Left renal pelvis (tissue), 4 donors: Measurements from ENCODE around the gene HERC4. TPM values are rescaled to one million over a fixed set of nuclear protein-coding genes. Genes with fewer than 3 reads are reported as not detected.
"Not testable (repeated sequence)": the region's sequence is repeated elsewhere in the genome, so short reads cannot be mapped to it uniquely, and the experiment has no call there.

Source experiments
- DNase-seq, 4 donors: peaks; one replicate each; pipeline ENCODE4 v3.0.0-alpha.2; 2013; ENCODE audit warnings: low read depth in 4 of 4, low spot score in 3 of 4
- polyA plus RNA-seq, 4 donors: library from polyadenylated mRNA; unstranded; fragments of 120-200 nt; gene quantifications; one replicate each; pipeline ENCODE4 v1.2.1, GENCODE V29; 2013; ENCODE audit not compliant: insufficient read length in 4 of 4

The HERC4 gene
- polyA plus RNA-seq, 4 donors, result 37.6 to 56.7 (median 50.8) TPM

DNA sequence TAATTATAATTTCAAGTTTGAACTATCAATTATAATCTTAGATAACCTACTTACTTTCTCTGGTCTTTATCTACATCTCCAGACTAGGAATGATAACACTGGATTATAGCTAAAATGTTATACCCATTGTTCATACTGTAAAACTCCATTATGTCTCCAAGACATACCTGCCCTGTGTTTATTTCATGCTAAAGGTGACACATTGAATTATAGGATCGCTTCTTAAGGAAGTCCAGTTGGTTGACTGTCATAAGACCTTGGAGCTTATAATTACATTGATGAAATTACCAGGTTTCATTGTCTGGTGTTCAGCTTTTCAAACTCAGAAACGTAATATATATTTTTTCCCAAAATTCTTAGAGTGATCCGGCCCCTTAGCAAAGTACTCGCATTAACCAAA lies 15.5 kb upstream of the HERC4 start:
- no peak for DNase-seq

DNA sequence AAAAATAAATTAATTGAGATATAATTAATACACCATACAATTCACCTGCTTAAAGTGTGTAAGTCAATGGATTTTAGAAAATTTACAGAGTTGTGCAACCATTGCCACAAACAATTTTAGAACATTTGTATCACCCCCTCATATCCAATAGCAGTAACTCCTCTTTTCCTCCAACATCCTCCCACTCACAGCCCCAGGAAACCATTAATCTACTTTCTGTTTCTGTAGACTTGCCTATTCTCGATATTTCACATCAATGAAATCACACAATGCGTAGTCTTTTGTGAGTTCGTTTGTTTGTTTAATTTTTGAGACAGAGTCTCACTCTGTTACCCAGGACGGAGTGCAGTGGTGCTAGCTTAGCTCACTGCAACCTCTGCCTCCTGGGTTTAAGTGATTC lies 13.7 kb upstream of the HERC4 start:
- DNase-seq, result no peak

DNA sequence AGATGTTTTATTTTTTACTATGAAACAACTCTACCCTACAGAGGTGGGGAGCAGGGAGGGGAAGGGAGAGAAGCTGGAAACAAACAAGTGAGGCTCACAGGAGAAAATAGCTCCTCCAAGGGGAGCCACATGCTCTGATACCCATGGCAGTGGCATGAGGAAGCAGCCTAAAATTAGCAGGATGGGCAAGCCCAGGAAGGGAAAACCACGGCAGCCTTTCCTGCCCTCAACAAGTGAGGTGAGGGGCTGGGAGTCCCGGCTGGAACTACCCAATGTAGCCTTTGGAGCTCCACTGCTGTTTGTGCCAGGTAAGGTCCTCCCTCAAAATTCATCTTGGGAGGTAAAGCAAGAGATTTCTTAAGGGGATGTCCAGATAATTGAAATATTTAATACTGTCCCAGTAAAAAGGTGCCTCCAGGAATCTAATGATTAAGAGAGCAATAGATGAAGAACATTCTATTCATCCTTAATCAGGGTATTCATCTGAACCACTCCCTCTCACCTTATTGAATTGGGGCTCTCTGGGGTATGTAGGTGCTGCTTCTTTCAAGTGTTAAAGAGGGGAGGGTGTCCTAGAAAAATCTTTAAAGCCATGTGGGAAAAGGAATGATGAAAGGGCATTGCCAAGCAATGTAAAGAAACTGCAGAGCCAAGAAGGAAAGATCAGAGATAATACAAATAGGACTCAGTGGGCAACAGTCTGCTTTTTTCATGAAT lies 12.8 kb upstream of the HERC4 start:
- DNase-seq, result no peak

DNA sequence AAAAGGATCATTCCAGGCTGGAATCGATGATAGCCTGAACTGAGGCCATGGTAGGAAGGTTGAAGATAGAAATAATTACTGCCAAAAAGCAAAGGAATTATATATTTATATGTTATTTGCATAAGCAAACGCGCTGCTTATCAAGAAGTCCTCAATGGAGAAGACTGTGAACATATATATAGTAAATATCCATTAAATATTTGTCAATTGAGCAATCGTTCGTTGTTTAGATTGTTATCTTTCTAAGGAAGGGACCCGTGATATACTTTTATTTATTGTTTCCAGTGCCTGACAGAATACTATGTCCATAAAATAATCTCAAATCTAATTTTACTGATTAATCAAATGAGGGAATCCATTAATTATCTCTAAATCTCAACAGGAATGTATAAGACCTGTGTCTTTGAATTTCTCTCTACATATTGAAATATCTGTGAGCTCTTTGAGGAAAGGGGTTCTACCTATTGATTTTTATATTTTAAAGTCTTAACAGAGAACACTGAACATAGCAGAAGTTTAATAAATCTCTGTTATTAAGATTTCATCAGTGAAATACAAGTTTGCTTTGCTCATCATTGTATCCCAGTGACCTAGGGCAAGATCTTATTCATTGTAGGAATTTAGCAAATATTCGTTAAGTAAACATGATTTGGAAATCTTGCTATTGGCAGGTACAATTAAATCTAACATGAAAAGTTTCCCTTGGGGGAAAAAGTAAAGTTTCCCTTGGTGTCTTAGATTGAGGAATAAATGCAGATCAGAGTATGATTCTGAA lies 12.0 kb upstream of the HERC4 start:
- DNase-seq, result no peak

DNA sequence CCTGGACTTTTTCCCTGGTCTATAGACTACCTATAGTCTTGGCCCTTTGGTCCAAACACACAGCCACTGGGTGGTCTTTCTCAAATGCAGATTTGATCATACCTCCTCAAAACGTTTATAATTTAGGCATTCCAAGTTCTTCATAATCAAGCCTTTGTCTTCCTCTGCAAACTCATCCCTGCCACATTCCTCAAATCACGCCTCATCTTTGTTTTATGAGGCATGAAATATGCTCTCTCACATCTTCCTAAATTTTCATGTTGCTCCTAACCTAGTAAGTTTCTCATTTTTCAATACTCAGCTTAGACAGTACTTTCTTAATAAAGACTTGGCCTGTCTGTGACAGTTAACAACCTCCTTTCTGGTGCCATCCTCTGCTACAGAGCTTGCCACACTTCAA lies 10.9 kb upstream of the HERC4 start:
- DNase-seq, result no peak

DNA sequence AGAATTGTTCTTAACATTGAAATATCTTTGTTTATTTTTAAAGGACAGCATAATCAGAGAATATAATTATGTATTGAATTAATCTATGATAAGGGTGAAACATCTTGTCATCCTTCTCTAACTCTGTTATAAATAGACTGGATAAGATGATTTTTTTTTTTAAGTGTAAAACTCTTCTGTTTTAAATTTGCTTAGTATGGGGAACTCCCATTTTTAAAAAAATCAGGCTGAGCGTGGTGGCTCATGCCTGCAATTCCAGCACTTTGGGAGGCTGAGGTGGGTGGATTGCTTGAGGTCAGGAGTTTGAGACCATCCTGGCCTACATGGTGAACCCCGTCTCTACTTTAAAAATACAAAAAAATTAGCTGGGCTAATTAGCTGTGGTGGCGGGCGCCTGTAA lies 9.4 kb upstream of the HERC4 start:
- no peak for DNase-seq

DNA sequence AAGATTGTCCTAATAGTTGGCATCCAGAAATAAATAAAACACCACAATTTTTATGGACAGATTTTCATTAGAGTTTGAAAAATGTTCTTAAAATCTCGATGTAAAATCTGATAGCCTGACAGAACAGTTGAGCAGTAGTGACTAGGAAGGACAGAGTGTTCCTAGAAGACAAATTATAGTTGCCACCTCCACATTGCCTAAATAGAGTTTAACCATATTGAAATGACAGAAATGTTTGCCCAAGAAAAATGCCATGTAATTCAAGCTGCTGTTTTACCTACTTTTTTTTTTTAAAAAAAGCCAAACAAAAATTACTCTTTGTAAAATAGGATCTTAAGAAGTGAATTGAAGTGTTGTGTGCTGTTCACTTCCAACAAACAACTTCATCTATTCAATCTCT lies 8.9 kb upstream of the HERC4 start:
- no peak for DNase-seq

DNA sequence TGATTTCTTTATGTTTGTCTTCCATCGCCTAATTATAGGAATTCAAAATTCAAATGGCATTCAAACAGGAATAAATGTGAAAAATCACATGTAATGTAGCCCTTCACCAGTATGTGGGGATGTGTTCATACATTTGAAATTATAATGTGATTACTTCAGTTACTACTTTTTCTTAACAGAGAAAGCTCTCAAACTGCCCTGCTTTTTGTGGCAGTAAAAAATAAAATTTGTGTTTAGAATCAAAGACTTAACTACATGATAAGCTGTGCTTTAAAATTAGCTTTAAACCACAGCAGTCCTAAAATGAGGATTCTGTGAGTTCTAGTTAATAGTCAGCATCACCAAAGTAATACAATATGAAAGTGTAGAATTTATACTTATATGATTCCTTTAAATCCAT lies 7.8 kb upstream of the HERC4 start:
- no peak for DNase-seq

DNA sequence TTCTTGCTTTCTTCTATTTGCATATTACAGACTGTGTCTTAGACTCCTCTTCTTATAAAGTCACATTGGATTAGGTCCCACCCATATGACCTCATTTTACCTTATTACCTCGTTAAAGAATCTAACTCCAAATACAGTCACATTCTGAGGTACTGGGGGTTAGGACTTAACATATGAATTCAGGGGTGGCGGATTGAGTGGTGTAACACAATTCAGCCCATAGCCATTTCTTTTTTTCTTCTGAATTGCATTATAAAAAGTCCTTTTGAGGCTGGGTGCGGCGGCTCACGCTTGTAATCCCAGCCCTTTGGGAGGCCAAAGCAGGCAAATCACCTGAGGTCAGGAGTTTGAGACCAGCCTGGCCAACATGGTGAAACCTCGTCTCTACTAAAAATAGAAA lies 6.8 kb upstream of the HERC4 start:
- DNase-seq, result no peak

DNA sequence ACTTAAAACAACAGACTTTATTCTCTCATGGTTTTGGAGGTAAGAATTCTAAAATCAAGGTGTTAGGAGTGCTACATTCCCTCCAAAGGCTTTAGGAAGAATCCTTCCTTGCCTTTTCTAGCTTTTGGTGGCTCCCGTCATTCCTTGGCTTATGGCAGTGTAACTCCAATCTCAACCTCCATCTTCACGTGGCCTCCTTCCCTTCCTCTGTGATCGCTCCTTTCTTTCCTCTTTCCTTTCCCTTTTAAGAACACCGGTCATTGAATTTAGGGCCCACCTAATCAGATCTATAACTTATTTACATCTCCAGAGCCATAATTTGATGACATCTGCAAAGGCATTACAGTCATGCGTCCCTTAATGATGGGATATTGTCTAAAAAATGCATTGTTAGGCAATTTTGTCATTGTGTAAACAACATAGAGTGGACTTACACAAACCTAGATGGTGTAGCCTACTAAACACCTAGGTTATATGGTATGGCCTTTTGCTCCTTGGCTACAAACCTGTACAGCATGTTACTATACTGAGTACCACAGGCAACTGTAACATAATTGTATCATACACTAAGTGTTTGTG lies 5.9 kb upstream of the HERC4 start:
- DNase-seq, result no peak

DNA sequence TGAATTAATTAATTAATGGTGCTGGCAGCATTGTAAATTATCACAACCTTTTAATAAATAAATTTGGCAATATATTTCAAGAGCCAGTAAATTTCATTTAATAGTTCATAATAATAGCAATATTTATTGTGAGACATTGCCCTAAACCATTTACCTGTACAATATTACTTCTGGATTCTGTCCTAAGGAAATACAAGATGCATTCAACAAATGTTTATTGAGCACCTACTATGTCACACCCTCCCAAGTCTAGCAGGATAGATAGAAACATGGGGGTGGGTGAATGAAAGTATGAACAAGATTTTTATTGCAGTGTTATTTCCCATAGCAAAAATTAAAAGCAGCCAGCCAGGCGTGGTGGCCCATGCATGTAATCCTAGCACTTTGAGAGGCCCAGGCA lies 4.4 kb upstream of the HERC4 start:
- DNase-seq, result no peak

DNA sequence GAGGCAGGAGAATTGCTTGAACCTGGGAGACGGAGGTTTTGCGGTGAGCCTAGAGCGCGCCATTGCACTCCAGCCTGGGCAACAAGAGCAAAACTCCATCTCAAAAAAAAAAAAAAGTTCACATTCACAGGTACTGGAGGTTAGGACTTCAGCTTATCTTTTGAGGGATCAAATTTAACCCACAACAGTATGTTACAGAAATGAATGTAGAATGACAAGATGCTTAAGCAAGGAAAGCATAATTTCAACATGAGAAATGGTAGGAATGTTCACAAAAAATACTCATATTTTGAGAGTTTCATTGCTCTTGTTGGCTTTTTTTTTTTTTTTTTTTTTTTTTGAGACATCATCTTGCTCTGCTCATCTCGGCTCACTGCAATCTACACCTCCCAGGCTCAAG lies 1.9 kb upstream of the HERC4 start:
- DNase-seq, result no peak

DNA sequence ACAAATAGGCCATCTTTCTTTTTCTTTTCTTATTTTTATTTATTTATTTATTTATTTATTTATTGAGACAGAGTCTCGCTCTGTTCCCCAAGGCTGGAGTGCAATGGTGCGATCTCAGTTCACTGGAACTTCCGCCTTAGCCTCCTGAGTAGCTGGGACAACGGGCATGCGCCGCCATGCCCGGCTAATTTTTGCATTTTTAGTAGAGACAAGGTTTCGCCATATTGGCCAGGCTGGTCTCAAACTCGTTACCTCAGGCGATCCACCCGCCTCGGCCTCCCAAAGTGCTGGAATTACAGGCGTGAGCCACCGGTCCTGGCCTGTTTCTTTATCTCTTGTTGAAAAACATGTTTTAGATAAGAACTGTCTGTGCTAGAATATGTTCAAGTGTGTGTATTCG lies 998 bp upstream of the HERC4 start:
- not testable (repeated sequence) for DNase-seq

DNA sequence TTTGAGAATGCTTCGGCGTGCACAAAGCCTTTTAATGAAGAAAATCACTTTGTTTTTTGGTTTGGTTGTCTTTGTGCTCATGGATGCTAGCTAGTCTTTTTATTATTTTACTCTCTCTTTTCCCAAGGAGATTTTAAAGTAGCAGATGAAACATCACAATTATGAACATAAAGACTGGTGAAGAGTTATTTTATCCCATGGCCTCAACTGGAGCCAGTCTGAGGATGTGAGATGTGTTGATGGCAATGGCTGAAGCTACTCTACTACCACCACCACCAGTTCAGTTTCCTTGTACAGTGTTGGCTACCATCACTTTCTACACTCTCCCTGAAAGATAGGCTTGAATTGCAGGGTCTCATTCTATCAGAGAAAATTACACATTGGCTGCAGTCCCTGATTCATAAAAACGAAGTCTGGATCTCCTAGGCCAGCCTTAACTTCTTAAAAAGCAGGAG lies 494 bp upstream of the HERC4 start:
- DNase-seq, result no peak

DNA sequence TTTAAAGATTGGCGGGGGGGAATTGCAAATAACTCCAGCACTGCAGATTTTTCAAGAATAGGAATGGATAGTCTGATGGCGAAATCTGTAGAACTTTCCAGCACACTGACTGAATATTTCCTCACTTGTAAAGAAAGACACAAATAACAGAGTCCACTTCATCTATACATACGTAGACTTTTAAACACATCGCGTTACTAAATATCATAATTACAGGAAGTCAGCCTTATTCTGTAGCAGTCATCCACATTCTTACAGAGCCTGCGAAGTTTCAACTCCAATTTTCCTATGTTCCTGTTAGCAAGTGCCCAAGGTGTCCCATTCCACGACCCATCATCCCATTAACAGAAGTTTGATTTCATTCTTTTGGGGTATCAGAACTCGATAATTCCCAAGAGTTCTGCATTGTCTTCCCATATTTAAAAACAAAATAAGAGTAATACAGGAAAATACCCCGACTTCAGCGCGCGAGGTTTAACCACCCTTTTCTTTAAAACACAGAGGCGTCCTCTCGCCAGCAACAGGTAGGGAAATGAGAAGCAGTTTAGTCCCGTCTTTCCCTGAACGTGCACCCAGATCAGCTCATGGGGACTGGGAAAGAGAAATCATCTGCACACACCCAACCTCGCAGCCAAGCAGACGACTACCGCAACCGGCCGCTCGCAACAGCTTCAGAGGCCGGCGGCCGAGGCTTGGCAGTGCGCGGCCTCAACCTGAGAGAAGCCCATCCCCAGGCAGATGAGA lies 880 bp downstream of the HERC4 start:
- DNase-seq, result peak in 2 of 4 donors; percentile 2 to 23

DNA sequence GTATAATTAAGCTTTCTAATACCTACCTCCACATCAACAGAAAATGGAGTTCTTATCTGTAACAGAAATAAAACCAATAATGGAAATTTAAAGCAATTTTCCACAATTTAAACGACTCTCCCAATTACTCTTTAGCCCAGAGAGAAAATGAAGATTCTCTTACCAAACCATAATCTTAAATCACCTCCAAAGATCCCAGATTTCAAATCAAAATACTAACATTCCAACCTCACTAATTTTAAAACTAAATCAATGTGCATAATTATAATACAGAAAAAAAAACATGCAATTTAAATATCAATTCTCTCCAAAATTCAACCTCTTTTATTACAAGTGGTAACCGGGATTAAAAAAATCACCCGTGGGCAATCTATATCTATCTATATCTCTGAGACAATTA lies 1.5 kb downstream of the HERC4 start:
- no peak for DNase-seq

DNA sequence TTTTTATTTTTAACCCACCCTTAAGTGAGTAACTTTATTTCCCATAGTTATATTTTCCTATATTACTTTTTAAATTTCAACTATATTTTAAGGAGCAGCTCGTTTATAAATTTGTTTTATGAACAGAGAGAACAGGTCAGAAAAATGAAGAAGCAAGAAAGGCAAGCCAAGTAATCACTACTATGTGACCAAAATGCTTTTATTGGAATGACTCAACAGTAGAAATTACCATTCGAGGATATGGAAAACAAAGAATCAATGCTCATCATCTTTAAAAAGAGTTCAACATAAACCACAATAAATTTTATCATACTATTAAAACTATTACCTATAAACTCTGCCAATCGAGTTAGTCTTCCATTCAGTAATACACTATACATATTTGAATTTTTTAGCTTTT lies 7.6 kb downstream of the HERC4 start:
- DNase-seq, result no peak

DNA sequence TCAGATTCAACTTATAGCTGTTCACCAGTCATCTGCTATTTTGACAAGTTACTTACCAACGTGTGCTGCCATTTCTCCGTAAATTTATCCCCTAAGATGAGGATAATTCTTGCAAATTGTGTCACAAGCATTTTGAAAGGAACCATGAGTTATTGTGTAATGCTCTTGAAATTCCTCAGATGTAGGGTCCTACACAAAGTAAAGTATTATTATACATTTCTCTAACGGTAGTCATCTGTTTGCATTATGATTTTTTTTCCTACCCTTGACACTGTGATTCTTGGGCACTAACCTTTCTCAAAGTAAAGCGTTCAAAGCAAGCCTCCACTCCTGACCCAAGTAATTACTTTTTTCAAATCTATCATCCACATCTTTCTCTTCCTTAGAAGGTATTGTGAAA lies 8.1 kb downstream of the HERC4 start:
- no peak for DNase-seq

DNA sequence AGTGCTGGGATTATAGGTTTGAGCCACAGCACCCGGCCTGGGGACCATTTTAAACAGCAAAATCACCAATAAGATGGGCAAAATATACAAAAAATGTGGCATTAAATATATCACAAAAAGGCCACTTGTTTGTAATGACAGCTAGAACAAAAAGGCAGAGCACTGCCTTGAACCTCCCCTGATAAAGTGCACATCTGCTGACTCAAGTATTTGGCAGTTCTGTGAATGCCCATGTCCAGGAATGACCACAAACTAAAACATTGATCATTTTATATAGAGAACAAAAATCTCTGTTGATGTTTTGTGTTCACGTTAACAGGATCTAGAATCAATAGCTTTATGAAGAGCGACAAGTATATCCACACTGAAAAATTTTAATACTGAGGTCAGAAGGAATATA lies 21.5 kb downstream of the HERC4 start:
- no peak for DNase-seq

DNA sequence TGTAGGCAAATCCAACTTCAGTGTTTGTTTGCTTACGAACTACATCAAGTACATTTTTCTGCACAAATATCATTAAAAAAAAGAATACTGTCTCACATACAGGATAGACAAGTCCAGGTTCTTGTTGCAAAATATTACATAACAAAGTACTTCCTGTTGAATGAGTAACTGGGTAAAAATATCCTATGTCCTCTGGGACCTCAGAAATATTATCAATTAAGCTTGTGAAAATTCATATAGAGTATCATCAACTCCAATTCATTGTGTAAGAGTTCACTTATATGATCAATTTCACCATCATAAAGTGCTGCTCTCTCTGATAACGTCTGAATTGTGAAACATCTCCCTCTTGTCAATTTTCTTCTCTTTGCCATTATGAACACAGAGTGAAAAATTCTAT lies 22.6 kb downstream of the HERC4 start:
- no peak for DNase-seq
